Heart left ventricle (tissue), 13 donors: ENCODE data around the gene NOB1.

Experiments used
- CTCF ChIP-seq, 12 donors: fragments of 200-600 bp; sonication (generic) in 4 of 12; IDR thresholded peaks; one replicate each; pipeline versions ENCODE4 v1.5.0 to v1.8.0; 2018 to 2022; ENCODE audit warnings: antibody characterized with exemption in 12 of 12, mild to moderate bottlenecking in 5 of 12
- POLR2A ChIP-seq, 2 donors: fragments of 450-650 bp; IDR thresholded peaks; one replicate each; pipeline ENCODE4 v1.6.1; 2017; ENCODE audit warnings: antibody characterized with exemption in 2 of 2, mild to moderate bottlenecking in 2 of 2, moderate library complexity in 2 of 2
- donor health status: ischemic (EF 13 %, LVEDD 7.1; RV severe dilation, severe dysfunction).
- donor health status: DM: no; HTN: yes; CAD: no.
- donor health status: DM: no; HTN: no; CAD: no.
- donor health status: ischemic (EF 25% LVEDD 6.9; RV normal size, moderate dysfunction).
- donor health status: ischemic (EF 25% LVEDD 5.7; RV mildly dilated, moderate dysfunction).
- donor health status: ischemic (EF 35%, LVEDD 5.7; RV mildly dilated, moderate dysfunction).
- donor health status: nonischemic (EF 11% LVEDD 7.7; RV severe dilation, severe dysfunction).
- donor health status: DM: yes; HTN: yes; CAD: no.
- donor health status: PGD.
- donor health status: ischemic (EF 29% LVEDD 5.4; RV normal size, mild dysfunction).
- donor health status: nonischemic (EF 23%, LVEDD 6.1; RV moderate dilation, normal function).

DNA sequence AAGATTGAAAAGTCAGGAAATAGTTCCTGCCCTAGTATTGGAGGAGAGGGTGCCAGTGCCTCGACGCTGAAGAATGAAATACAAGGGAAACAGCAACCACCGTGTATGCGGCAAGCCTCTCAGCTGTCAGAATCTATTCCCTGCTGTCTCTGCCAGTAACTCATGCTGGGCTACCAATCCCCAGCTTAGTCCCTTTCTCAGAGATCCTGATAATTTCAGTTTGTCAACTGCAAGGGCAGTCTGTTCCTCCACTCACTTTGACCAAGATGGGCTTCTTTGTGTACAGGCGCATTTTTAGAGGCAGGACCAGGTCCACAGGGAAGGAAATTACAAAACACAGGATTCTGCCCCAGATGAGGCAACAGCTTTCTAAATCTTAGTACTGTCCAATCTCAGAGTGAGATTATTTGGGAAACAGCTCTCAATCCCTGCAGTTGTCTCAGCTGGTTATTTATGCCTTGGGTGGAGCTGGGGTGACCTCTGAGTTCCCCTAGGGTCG, 29.7 kb downstream of the NOB1 start:
- TF ChIP-seq CTCF (IDR thresholded peaks at IDR 0.05) (no peak), POLR2A (IDR thresholded peaks at IDR 0.05) (no peak)
